Thymus (tissue), 11 donors: ENCODE results near the gene TFG. TPM values are rescaled to one million over a fixed set of nuclear protein-coding genes. Genes with fewer than 3 reads are reported as not detected.

Source experiments
- DNase-seq, 9 donors: peaks; one replicate each; pipeline ENCODE4 v3.0.0-alpha.2; 2013; ENCODE audit warnings: low spot score in 9 of 9, low read depth in 6 of 9, missing footprints in 1 of 9
- H3K27ac ChIP-seq, 2 donors: one replicate each; pipeline ENCODE4 v1.5.1; 2013; ENCODE audit warnings: control low read depth in 1 of 2, low read depth in 1 of 2, low read length in 1 of 2, mild to moderate bottlenecking in 1 of 2, moderate library complexity in 1 of 2
- H3K27me3 ChIP-seq, 2 donors: one replicate each; pipeline ENCODE4 v1.5.1; 2013; ENCODE audit warnings: low read length in 1 of 2; ENCODE audit not compliant: control insufficient read depth in 2 of 2, insufficient read depth in 1 of 2
- H3K36me3 ChIP-seq, 2 donors: one replicate each; pipeline ENCODE4 v1.5.1; 2013; ENCODE audit warnings: low read length in 1 of 2, mild to moderate bottlenecking in 1 of 2, moderate library complexity in 1 of 2; ENCODE audit not compliant: control insufficient read depth in 2 of 2, insufficient read depth in 2 of 2
- H3K4me1 ChIP-seq, 2 donors: one replicate each; pipeline ENCODE4 v1.5.1; 2013; ENCODE audit warnings: low read length in 2 of 2; ENCODE audit not compliant: control insufficient read depth in 2 of 2, insufficient read depth in 2 of 2
- H3K4me3 ChIP-seq, 2 donors: one replicate each; pipeline ENCODE4 v1.5.1; 2013; ENCODE audit warnings: low read length in 2 of 2, control low read depth in 1 of 2, mild to moderate bottlenecking in 1 of 2
- H3K9me3 ChIP-seq, 2 donors: one replicate each; pipeline ENCODE4 v1.5.1; 2013; ENCODE audit warnings: low read length in 1 of 2, mild to moderate bottlenecking in 1 of 2; ENCODE audit not compliant: control insufficient read depth in 2 of 2, insufficient read depth in 1 of 2
- WGBS: extraction: QIAGEN DNeasy Blood & Tissue Kit; methylation state at CpG from one replicate; pipeline ENCODE4 v1.1.7; 2013; 5-methylcytosine and 5-hydroxymethylcytosine counted together
- polyA plus RNA-seq: library from polyadenylated mRNA; stranded (reverse); fragments of 200-250 nt; gene quantifications from one replicate; pipeline ENCODE4 v1.2.3, GENCODE V29; 2013
- total RNA-seq: library from RNA; stranded (reverse); fragments of 120-200 nt; gene quantifications from one replicate; pipeline ENCODE4 v1.2.4, GENCODE V29; 2013
- donor health status: healthy.

The TFG gene
- total and polyA plus RNA-seq, 2 donors: 23.6 to 77.9 TPM

DNA sequence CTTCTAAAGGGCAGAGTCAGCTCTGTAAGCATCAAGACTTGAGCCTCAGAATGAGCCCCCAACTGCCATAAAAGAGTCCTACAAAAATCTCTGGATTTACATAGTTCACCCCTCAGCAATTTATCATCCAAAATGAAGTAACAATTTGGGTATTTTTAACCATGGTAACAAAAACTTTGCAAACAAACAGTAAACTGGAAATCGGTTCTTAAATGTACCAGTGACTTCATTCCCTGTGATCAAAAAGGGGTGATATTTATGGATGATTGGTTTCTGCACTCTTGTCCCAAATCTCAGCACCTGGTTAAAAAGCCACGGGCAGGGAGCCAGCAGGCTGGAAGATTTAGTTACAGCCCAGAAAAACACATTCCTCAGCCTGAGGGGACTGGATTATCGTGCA is 73.6 kb downstream of the TFG start:
- WGBS: 87% methylated on average over 3 of the region's 3 CpGs
- Histone ChIP-seq H3K27me3 (no peaks in the 10 kb centered on the region), H3K4me3 (no peak overlapping the region), H3K9me3 (no peaks in the 10 kb centered on the region), H3K36me3 (no peaks in the 10 kb centered on the region), H3K27ac (no peak overlapping the region), H3K4me1 (no peaks in the 10 kb centered on the region)
- no peak for DNase-seq

DNA sequence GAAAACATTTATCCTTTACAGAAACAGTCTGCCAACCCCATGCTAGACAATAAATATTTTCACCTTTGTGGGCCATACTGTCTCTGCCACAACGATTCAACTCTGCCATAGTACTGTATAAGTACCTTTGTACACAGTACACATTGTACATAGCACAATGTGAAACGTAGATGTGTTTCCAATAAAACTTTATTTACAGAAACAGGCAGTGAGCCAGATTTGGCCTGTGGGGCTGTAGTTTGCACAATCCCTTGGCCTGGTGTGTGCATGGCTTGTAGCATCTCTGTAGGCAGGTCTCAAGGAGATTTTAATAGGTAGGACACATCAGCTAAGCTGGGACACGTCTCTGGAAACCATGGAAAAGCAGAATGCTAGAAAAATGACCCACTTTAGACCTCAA is 74.3 kb downstream of the TFG start:
- Histone ChIP-seq H3K4me1 (no peaks in the 10 kb centered on the region), H3K36me3 (no peaks in the 10 kb centered on the region), H3K27me3 (no peaks in the 10 kb centered on the region), H3K9me3 (no peaks in the 10 kb centered on the region), H3K4me3 (no peak overlapping the region), H3K27ac (no peak overlapping the region)
- WGBS: 91% methylated on average over 3 of the region's 3 CpGs
- DNase-seq: no peak

DNA sequence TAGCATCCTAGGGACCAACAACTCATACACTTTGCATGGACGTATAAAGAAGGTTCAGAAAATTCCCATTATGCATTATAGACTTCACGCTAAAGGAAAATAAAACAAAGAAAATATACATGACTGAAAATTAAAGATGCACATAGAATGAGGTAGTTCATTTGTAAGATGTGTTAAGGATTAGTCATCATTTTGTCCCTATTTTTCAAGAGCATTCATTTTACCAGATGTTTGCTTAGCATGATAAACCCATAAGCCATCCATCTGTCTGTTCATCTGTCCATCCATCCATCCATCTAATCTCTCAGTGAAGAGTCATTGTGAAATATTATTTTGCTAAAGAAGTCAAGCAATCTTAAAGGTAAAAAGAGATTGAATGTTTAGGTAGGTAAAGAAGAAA is 80.3 kb downstream of the TFG start:
- DNase-seq: no peak
- H3K27ac ChIP-seq: no peak overlapping the region
- H3K4me1 ChIP-seq: no peaks in the 10 kb centered on the region
- H3K9me3 ChIP-seq: no peaks in the 10 kb centered on the region
- no peaks in the 10 kb centered on the region for H3K27me3 ChIP-seq
- WGBS: over 99% methylated on average over 2 of the region's 2 CpGs
- H3K36me3 ChIP-seq: no peaks in the 10 kb centered on the region
- no peak overlapping the region for H3K4me3 ChIP-seq

DNA sequence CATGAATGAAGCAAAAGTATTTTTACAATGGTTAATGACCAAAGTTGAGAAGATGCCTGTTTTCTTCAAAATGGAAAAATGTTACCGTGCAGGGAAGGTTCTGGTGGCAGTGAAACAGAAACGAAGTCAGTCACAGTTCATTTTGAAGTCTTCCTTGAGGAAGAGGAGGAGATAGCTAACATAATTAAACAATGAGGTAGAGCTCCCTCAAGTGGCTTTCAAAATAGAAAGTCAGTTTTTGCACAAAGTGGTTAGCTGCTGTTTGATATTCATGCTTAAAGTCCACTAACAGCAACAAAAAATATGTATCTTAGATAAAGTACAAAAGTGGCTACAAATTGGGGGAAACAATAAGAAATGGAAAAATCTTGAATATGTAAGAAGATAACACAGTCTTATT is 87.3 kb downstream of the TFG start:
- WGBS: 15% methylated on average over 2 of the region's 2 CpGs
- Histone ChIP-seq H3K36me3 (no peaks in the 10 kb centered on the region), H3K4me1 (no peaks in the 10 kb centered on the region), H3K9me3 (no peaks in the 10 kb centered on the region), H3K27me3 (no peaks in the 10 kb centered on the region), H3K27ac (no peak overlapping the region), H3K4me3 (no peak overlapping the region)
- peak in 3 of 9 donors; percentile 3 to 29 (median 9) for DNase-seq

DNA sequence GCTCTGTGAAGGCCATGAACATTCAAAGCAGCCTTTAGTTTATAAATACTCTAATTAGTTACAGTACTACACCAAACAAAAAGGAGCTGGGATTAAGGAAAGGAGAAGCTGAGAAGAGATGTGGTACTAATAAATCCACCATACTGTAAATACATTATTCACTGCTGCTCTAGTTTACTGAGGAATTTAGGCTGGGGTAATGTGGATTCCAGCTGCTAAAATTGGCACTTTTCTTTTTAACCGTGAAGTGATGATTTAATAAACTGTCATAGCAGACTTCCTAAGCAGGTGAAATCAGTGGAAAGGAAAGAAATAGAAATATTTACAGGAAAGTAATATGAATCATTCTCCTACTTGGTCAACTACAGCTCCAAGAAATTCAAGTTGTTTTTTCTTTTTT is 88.7 kb downstream of the TFG start:
- Histone ChIP-seq H3K4me1 (no peaks in the 10 kb centered on the region), H3K9me3 (no peaks in the 10 kb centered on the region), H3K27me3 (no peaks in the 10 kb centered on the region), H3K4me3 (no peak overlapping the region), H3K36me3 (no peaks in the 10 kb centered on the region), H3K27ac (no peak overlapping the region)
- WGBS: 90% methylated on average over 1 of the region's 1 CpG
- no peak for DNase-seq

Other genes with a start within 250 kb of the TFG start
- gene TMEM45A, start 216.9 kb upstream of the TFG start, total RNA-seq: 2.6 TPM
- 22.1 TPM for gene TMEM45A, start 216.9 kb upstream of the TFG start, polyA plus RNA-seq
- gene ADGRG7, start 99.9 kb upstream of the TFG start, total RNA-seq: 0.14 TPM
- 0.50 TPM for gene ADGRG7, start 99.9 kb upstream of the TFG start, polyA plus RNA-seq